AG04450 (cell line): ENCODE results near the gene EVA1A. TPM values are rescaled to one million over a fixed set of nuclear protein-coding genes. Genes with fewer than 3 reads are reported as not detected.

Experiments
- CTCF ChIA-PET: fragments of 300-600, 350-600 bp; formaldehyde crosslinking; extraction: SDS; loops from one replicate; lab custom pipeline; 2022; ENCODE audit warnings: antibody characterized with exemption, inconsistent platforms; lab: Charles Lee
- POLR2A ChIA-PET: fragments of 350-600 bp; formaldehyde crosslinking; extraction: SDS; loops from one replicate; lab custom pipeline; 2021; ENCODE audit warnings: antibody characterized with exemption, inconsistent platforms; lab: Yijun Ruan, JAX
- DNase-seq: peaks from one replicate; pipeline ENCODE4 v3.0.0-alpha.2; 2011; ENCODE audit warnings: low read depth, low spot score
- H3K27ac ChIP-seq: one replicate; pipeline ENCODE4 v1.5.1; 2012; ENCODE audit warnings: low read depth, low read length, control low read depth
- H3K27me3 ChIP-seq: one replicate; pipeline ENCODE4 v1.6.0; 2012; ENCODE audit warnings: low read length; ENCODE audit not compliant: control insufficient read depth, insufficient read depth
- H3K4me3 ChIP-seq: 2 replicates; pipeline ENCODE4 v1.5.1; 2011; ENCODE audit warnings: mild to moderate bottlenecking, low read depth, low read length, control low read depth
- H3K9me3 ChIP-seq: 2 replicates; pipeline ENCODE4 v1.5.1; 2012; ENCODE audit warnings: low read length; ENCODE audit not compliant: control insufficient read depth, insufficient read depth
- CTCF ChIP-seq: IDR thresholded peaks from 2 replicates; pipeline ENCODE4 v1.5.1; 2011; ENCODE audit warnings: low read depth, low read length, control low read depth, inconsistent platforms
- polyA plus RNA-seq: library from polyadenylated mRNA; depleted of rRNA; stranded (reverse); fragments of >200 nt; gene quantifications from 2 replicates; pipeline ENCODE4 v1.2.3, GENCODE V29; 2011

The EVA1A gene
- polyA plus RNA-seq, 1 experiment: 22.8 TPM

GRCh38 chr2:75562513-75562864 lies 1.8 kb upstream of the EVA1A start:
- H3K9me3 ChIP-seq: no peaks in the 10 kb centered on the region; the same call in 1 of the 2 replicates
- ChIA-PET POLR2A (interaction anchor here (3.1 to 3.9 kb wide), 2 partner anchors 33 to 44 kb away, joined by 14 to 21 read pairs; no protein-coding TSS in a partner anchor), CTCF (interaction anchor here (1.2 to 7.5 kb wide), 4 partner anchors 44 to 95 kb away, joined by 4 to 53 read pairs (median 14); no protein-coding TSS in a partner anchor)
- H3K27ac ChIP-seq: no peak overlapping the region
- H3K4me3 ChIP-seq: no peak overlapping the region
- no peaks in the 10 kb centered on the region for H3K27me3 ChIP-seq
- DNase-seq: no peak
- no peak for TF ChIP-seq CTCF

GRCh38 chr2:75561566-75562512 lies 1.1 kb upstream of the EVA1A start:
- peak overlapping the region; percentile 86 for H3K4me3 ChIP-seq
- POLR2A ChIA-PET: interaction anchor here (0.6 to 3.9 kb wide), 5 partner anchors 17 to 44 kb away, joined by 3 to 21 read pairs (median 13); no protein-coding TSS in a partner anchor

GRCh38 chr2:75560022-75560767 lies 544 bp downstream of the EVA1A start:
- DNase-seq: no peak
- peak; percentile 60 for TF ChIP-seq CTCF
- no peaks in the 10 kb centered on the region; the same call in 1 of the 2 replicates for H3K9me3 ChIP-seq
- ChIA-PET POLR2A (interaction anchor here (1.6 to 3.9 kb wide), 3 partner anchors 36 to 46 kb away, joined by 6 to 21 read pairs (median 14); no protein-coding TSS in a partner anchor), CTCF (interaction anchor here (0.8 to 7.5 kb wide), 8 partner anchors 13 to 685 kb away, joined by 3 to 53 read pairs (median 5); no protein-coding TSS in a partner anchor)
- peak overlapping the region; percentile 86 for H3K4me3 ChIP-seq
- H3K27ac ChIP-seq: peak overlapping the region; percentile 97
- H3K27me3 ChIP-seq: no peaks in the 10 kb centered on the region

More at GRCh38 chr2:75561566-75562512, 1.1 kb upstream of the EVA1A start:
- TF ChIP-seq CTCF: no peak
- CTCF ChIA-PET: interaction anchor here (0.7 to 7.5 kb wide), 11 partner anchors 14 to 97 kb away, joined by 4 to 53 read pairs (median 5); no protein-coding TSS in a partner anchor
- no peak for DNase-seq
- peak overlapping the region; percentile 97 for H3K27ac ChIP-seq
- H3K9me3 ChIP-seq: no peaks in the 10 kb centered on the region; the same call in 1 of the 2 replicates
- H3K27me3 ChIP-seq: no peaks in the 10 kb centered on the region

- Histone ChIP-seq H3K27ac (peak overlapping the region; percentile 97), H3K4me3 (peak overlapping the region; percentile 86), H3K9me3 (no peaks in the 10 kb centered on the region; the same call in 1 of the 2 replicates), H3K27me3 (no peaks in the 10 kb centered on the region)
- TF ChIP-seq CTCF: no peak
- ChIA-PET CTCF (interaction anchor here (0.8 to 7.5 kb wide), 3 partner anchors 47 to 684 kb away, joined by 3 to 53 read pairs (median 23); no protein-coding TSS in a partner anchor), POLR2A (interaction anchor here (3.1 to 3.9 kb wide), 2 partner anchors 36 to 47 kb away, joined by 14 to 21 read pairs; no protein-coding TSS in a partner anchor)
- DNase-seq: no peak
Measured at GRCh38 chr2:75559680-75560021, 1.1 kb downstream of the EVA1A start.
